ENCODE results near the gene RNPC3.
"Not testable (repeated sequence)": the region's sequence is repeated elsewhere in the genome, so short reads cannot be mapped to it uniquely, and the experiment has no call there.

The RNPC3 gene

GRCh38 chr1:103561643-103562395 is 36.3 kb downstream of the RNPC3 start:
- DNase-seq, result no peak

- no peak for DNase-seq
These were observed 37.6 kb downstream of the RNPC3 start for GRCh38 chr1:103563056-103563455.

DNA sequence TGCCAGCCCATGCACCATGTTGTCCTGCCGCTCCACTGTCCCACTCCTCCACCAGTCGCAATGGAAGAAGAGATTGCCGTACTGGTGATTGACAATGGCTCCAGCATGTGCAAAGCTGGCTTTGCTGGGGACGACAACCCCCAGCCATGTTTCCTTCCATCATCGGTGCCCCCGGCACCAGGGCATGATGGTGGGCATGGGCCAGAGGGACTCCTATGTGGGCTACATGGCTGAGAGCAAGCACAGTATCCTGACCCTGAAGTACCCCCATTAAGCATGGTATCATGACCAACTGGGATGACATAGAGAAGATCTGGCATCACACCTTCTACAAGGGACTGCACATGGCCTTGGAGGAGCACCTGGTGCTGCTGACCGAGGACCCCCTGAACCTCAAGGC is 44.0 kb downstream of the RNPC3 start:
- DNase-seq, result no peak

GRCh38 chr1:103571289-103571688 is 45.8 kb downstream of the RNPC3 start, which contains the start of gene AMY2B:
Gene AMY2B (plus strand): TSS chr1:103571589. CDS start chr1:103571603, 14 bp downstream.
- DNase-seq, result not testable (repeated sequence)

DNA sequence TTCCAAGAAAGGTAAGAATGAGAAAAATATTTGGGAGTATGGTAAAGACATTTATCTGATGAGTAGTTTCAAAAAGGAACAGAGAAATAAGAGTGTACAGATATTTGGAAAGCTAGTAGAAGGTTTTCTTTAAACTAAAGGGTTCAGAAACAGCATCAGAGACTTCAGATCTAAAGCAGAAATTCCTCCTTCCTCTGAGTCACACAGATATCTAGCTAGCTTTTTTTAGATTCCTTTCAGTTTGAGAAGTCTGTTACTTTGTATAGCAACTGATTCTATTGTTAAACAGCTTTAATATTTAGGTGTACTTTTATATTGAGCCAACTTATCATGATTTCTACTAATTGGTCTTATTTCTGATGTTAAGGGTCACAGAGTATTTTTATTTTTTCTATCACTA is 50.6 kb downstream of the RNPC3 start:
- no peak for DNase-seq

GRCh38 chr1:103576784-103577183 is 51.3 kb downstream of the RNPC3 start:
- DNase-seq, result not testable (repeated sequence)

- no peak for DNase-seq
These were observed 57.0 kb downstream of the RNPC3 start for GRCh38 chr1:103582464-103582863.

GRCh38 chr1:103583887-103584286 is 58.4 kb downstream of the RNPC3 start:
- DNase-seq, result no peak

GRCh38 chr1:103584537-103584936 is 59.0 kb downstream of the RNPC3 start:
- DNase-seq, result no peak

- not testable (repeated sequence) for DNase-seq
These were observed 77.2 kb downstream of the RNPC3 start for GRCh38 chr1:103602740-103603139.

All from NCI-H2081 (cell line).